Stimulated activated CD8-positive, alpha-beta memory T cell treated with anti-CD3 and anti-CD28 coated beads, Interleukin-15, amount 100 ng/mL, for 1 hour (primary cell): ENCODE results near the gene PCK2.
A peak's percentile ranks its signal among the peaks of the same experiment; 100 is the strongest.

Experiments
- DNase-seq: peaks from one replicate; pipeline ENCODE4 v3.0.0-alpha.2; 2020; ENCODE audit warnings: low read depth

Gene PCK2

GRCh38 chr14:24075485-24076301 is 18.4 kb upstream of the PCK2 start:
- DNase-seq, result no peak

DNA sequence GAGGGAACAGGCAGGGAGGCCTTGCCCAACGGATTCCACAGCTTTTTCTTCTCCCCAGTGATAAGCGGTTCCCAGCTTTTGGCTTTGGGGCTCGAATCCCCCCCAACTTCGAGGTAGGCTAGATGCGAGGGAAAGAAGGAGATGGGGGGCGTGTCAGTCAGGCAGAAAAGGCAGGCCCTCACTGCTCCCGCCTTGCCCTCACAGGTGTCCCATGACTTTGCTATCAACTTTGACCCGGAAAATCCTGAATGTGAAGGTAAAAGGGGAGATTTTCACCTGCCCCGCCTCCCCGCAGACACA is 17.9 kb upstream of the PCK2 start:
- DNase-seq, result no peak

- DNase-seq, result no peak
Measured at GRCh38 chr14:24077086-24077485, 17.0 kb upstream of the PCK2 start.

GRCh38 chr14:24078146-24078545 is 16.0 kb upstream of the PCK2 start:
- DNase-seq, result no peak

DNA sequence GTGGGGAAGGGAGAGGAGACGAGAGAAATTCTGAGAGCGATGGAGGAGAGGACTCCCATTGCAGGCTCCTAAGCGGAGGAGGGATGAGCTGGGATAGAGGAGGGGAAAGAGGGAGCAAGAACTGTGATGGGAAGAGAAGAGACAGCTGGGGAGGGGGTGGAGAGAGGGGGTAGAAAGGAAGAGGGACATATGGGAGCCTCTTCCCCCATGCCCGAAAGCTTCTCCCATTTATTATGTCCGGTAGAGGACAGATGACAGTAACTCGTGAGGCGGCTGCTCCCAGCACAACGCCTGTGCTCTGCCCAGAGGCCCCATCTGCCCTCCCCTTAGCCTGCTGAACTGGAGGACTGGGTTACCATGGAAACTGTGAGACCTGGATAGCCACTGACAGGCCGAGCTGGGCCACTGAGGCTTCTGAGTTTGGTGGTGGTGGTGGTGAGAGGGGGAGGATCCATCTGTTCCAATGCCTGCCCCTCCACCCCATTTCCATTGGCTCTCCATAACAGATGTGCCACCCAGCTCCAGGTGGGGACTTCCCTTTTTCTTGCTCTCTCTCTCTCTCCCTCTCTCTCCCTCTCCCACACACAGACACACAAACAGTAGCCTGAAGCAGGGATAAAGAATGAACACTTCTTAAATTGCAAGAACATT is 14.5 kb upstream of the PCK2 start:
- DNase-seq, result no peak

DNA sequence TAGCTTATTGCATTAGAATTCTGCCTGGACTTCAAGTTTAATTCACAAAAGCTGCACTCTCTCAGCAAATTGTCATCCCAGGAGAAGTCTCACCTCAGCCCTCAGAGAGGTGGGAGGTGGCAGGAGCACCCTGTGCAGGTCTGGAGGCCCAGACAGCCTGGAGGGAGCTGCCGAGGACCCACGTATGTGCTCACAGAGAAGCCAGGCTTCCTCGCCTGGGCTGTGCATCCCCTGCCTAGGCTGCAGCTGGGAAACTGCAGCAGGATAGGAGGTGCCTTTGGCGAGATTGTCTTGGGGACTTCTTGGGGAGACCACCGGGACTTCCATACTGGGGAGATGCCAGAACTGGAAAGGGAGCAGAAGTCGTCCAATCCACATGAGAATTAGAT is 14.0 kb upstream of the PCK2 start:
- no peak for DNase-seq

DNA sequence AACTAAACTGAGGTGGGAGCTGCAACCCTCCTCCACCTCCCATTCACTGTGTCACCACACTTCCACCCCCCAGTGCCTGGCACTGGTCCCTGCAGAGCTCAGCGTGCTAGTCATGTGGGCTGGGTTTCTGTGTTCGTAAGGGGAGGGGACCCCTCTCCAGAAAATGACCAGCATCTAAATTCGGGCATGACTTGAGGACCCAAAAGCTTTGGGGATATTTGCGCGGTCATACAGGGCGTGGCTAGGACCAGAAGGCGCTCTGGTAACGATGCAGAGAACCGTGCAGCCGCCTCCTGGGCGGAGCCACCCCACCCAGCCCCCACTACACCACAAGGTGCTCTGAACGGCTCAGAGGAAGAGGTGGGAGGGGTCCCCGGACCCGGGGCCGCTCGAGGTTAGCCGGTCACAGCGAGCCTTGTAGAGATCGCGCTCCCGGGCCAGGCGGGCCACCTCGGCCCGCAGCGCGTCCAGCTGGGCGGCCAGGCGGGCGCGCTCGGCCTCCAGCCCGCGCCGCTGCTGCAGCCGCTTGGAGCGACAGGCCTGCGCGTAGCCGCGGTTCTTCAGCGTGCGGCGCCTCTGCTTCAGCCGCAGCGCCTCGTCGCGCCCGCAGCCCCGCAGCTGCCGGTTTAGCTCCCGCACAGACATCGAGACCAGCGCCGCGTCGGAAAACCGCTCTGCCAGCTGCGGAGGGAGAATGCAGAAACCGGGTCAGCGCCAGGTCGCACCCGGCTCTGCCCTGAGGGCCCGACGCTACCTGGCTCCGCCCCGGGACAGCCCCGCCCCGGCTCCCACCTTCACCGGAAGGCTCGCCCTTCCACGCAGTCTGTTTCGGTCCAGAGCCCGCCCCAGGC is 13.0 kb upstream of the PCK2 start:
- peak; percentile 37 for DNase-seq

DNA sequence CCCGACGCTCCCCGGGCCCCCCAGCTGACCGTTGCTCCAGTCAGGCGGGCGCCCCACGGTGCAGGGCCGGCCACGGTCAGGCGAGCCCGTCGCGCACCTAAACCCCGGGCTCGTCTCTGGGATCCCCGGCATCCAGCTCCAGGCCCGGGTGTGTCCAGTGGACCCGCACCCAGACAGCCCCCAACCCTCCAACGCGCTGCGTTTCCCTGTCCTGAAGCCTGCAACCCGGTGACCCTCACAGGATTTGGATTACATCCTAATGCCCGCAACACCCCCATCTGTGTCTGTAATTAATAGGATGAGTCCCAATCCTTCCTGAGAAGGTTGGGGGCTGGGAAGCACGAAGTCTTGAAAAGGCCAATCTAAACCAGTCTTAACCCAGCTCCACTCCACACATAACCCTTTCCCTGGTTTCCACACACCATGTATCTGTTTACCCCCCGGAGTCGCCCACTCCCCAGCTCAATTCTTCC is 12.3 kb upstream of the PCK2 start:
- DNase-seq, result no peak

DNA sequence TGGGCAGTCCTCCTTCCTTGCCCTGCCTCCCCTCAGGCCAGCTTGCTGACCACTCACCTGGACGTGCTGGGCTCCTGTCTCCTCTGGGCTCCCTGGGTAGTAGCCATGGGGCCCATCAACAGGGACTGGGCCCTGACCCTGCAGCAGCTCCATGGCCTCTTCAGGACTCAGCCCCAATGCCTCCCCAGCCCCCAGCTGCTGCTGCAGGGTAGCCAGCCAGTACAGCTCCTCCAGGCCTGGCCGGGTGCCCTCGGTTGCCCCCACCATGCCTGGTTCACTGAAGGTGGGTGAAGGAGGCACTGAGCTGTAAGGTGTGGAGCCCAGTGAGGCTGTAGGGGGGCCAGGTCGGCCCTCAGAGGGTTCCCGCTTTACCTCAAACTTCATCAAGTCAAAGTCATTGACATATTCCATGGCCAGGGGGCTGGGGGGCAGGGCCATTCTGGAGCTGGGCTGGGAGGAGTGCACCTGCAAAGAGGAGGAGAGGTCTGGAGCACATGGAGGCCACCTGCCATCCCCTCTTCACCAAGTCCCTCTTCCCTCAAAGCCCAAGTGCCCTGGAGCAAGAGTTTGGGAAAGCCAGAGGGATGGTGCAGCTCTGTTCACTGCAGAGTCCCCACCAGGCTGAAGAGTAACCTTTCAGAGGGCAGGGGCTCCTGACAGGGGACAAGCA is 11.6 kb upstream of the PCK2 start:
- DNase-seq, result no peak

- no peak for DNase-seq
Measured at GRCh38 chr14:24083462-24083861, 10.6 kb upstream of the PCK2 start.

DNA sequence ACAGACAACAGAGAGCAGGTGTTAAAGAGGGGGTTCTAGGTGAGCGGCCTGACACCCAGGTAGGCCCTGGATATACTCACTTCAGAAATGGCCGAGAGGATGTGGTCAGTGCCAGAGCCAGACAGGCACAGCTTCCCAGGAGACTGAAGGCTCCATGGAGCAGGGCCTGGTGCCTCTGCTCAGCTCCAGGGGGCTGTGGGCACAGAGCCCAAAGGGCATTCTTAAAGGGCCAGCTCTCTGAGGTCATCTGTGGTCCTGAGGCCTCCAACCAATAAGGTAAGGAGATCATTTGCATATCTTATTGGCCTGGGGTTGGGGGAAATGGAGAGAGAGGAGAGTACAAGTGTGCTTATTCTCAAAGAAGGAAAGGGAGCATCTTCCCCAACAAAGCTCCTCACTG is 9.7 kb upstream of the PCK2 start:
- no peak for DNase-seq

DNA sequence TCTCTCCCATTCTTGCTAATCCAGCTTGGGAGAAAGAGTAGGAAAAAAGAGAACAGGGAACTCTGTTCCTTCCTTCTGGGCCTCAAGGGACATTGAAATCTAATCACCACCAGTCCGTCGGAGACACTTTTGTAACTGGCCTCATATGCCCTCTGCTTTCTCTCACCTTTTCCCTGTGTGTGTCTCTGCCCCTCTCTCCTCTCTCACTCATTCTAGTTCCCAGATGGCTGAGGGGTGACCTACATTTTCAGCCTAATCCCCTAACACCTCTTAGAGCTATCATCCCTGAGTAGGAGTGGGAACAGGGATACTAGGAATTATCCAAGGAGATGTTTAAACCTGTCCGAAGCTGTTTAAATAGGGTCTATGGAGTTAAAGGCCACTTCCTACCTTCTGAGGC is 8.9 kb upstream of the PCK2 start:
- DNase-seq, result no peak

DNA sequence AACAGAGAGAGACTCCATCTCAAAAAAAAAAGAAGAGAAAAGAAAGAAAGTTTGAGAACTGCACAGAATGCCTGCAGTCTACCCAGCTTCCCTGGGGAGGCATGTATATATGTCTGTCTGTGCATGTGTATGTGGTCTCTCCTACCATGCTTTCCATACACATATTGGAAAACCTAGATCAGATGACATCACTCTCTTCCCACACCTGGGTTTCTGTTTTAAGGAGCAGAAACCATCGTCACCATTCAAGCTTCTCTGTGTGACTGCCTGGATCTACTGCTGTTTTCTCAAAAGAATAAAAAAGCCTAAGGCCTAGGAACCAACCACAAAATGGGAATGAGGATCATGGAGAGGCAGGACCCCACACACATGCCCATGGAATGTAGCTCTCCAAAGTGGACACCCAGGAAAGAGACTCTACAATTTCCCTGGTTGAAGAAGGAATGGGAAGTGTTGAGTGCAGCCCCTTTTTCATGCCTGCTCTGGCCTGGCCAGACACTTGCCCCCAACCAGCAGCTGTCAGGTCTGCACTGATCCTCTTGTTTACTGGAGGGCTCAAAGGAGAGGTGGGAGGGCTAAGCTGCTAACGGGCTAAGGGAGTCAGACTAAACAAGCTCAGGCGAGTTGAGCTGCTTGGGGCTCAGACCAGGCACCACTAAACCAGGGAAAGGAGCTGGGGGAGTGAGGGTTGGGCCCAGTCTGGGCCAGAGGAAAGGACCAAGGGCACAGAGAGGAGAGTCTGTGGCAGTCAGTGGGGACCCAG is 7.7 kb upstream of the PCK2 start:
- DNase-seq, result no peak

DNA sequence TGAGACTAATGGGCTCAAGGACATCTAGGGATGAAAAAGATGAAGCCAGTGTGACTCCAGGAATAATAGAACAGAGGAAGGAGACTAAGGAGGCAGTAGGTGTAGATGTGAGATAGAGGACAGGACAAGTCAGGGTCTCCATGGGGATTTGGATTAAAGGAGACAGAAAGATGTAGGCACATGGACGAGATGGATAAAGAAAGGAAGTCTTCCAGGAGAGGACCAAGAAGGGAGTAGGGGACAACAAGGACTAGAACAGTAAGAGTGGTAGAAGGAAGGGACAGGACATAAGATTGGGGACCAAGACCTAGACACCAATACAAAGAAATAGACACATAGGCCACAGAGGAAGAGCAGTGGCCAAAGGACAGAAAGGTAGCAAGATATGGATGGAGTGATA is 7.1 kb upstream of the PCK2 start:
- DNase-seq, result no peak

GRCh38 chr14:24088095-24088494 is 6.0 kb upstream of the PCK2 start:
- DNase-seq, result no peak

DNA sequence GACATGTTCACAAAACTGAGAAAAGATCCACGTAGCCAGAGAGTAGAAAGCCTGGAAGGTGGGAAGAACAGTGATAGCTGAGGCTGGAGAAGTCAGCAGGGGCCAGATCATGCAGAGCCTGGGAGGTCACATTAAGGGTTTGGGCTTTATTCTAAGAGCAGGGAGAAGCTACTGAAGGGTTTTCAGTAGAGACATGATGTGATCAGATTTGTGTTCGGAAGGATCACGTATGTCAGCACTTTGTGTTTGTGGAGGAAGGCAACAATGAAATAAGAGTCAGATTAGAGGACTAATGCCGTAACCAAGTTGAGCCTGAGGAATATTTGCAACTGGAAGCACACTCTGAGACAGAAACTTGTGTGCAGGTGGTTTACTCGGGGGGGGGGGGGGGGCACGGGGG is 4.2 kb upstream of the PCK2 start:
- no peak for DNase-seq

- no peak for DNase-seq
Measured at GRCh38 chr14:24092110-24092504, 2.0 kb upstream of the PCK2 start.

DNA sequence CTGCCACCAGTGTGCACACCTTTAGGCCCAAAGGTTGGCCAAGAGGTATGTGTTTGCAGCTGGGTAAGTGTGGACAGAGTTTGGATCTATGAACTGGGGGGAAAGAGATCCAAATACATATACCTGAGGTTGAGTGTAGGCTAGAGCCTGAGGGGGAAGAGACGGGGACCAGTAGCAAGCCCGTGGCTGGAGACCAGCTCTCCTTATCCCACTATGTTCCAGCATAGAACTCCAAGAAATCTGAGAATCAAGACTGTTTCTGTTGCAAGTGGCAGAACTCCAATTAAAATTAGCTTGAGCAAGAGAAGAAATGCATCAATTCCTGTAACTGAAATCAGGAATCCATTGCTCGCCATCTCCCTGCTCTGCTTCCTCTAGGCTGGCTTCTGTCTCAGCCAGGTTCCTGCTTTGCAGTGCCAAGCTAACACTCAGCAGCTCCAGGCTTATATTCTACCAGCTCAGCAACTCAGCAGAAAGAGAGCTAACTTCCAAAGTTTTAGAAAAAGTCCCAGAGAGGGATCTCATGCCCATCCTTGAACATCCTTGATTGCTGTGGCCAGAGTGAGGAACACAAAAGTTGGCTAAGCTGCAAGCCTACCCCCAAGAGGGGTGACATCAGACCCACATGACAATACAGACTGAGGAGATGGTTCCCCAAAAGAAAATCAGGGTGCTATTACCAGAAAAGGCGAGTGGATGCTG is 1.5 kb upstream of the PCK2 start:
- DNase-seq, result no peak

DNA sequence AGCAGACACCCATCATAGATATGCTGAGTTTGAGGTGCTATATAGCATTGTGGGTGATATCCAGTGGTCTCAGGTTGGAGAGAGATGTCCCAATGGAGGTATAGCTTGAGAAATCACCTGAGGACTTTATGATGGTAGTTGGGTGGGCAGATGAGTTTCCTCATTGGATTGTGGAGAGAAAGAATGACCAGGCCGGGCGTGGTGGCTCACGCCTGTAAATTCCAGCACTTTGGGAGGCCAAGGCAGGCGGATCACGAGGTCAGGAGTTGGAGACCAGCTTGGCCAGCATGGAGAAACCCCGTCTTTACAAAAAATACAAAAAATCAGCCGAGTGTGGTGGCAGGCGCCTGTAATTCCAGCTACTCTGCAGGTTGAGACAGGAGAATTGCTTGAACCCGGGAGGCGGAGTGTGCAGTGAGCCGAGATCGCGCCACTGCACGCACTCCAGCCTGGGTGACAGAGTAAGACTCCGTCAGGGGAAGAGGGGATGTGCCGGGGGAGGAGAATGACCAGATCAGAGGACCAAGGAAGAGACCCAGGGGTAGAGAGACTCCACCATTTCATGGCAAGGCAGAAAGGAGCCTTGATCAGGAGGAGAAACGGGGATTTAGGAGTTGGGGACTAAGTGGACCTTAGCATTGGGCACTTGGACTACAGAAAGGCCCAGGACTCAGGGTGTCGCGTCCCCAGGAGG is 757 bp upstream of the PCK2 start:
- DNase-seq, result no peak

- no peak for DNase-seq
Measured at GRCh38 chr14:24094841-24095270, 745 bp downstream of the PCK2 start.
